HCT116 (cell line): Measurements from ENCODE around the gene CEP72.

Source experiments
- CEBPB ChIP-seq: IDR thresholded peaks from 2 replicates; pipeline ENCODE4 v1.6.1; 2012; ENCODE audit warnings: low read depth
- EZH2 ChIP-seq: fragments of 200-600 bp; sonication (generic); IDR thresholded peaks from 2 replicates; pipeline ENCODE4 v1.6.1; 2017; ENCODE audit warnings: antibody characterized with exemption, mixed run types
- EZH2phosphoT487 ChIP-seq: fragments of 200-600 bp; IDR thresholded peaks from 2 replicates; pipeline ENCODE4 v1.6.1; 2018; ENCODE audit warnings: antibody characterized with exemption, borderline replicate concordance
- JUND ChIP-seq: IDR thresholded peaks from 2 replicates; pipeline ENCODE4 v1.6.1; 2012
- POLR2A ChIP-seq: IDR thresholded peaks from 2 replicates; pipeline ENCODE4 v1.7.0; 2011; ENCODE audit warnings: borderline replicate concordance; ENCODE audit not compliant: insufficient read depth, insufficient read length; ENCODE audit errors: extremely low read depth
- POLR2AphosphoS5 ChIP-seq: IDR thresholded peaks from 2 replicates; pipeline ENCODE4 v1.6.1; 2011; ENCODE audit warnings: mild to moderate bottlenecking, low read depth, low read length, moderate library complexity
- SIN3A ChIP-seq: IDR thresholded peaks from 2 replicates; pipeline ENCODE4 v1.6.1; 2012; ENCODE audit warnings: low read depth
- SP1 ChIP-seq: IDR thresholded peaks from 2 replicates; pipeline ENCODE4 v1.6.1; 2012; ENCODE audit warnings: low read depth
- SRF ChIP-seq: IDR thresholded peaks from 2 replicates; pipeline ENCODE4 v1.6.1; 2012; ENCODE audit warnings: low read depth
- YY1 ChIP-seq: IDR thresholded peaks from 2 replicates; pipeline ENCODE4 v1.6.1; 2011; ENCODE audit warnings: low read length, low read depth, moderate library complexity, mild to moderate bottlenecking; ENCODE audit not compliant: insufficient replicate concordance; ENCODE audit errors: extremely low read depth
- TF ChIP-seq, protein P1 (sequence below), 3 experiments: fragments of 200-600 bp in 1 of 3; sonication (generic) in 1 of 3; IDR thresholded peaks in 2 of 3; conservative IDR thresholded peaks in 1 of 3; 2 replicates each; pipeline ENCODE4 v1.5.1; 2012 to 2017; ENCODE audit warnings: low read depth in 2 of 3, low read length in 2 of 3, antibody characterized with exemption in 1 of 3, borderline replicate concordance in 1 of 3, control low read depth in 1 of 3, mild to moderate bottlenecking in 1 of 3, mixed read lengths in 1 of 3, mixed run types in 1 of 3, moderate library complexity in 1 of 3; ENCODE audit not compliant: insufficient read depth in 1 of 3
- TF ChIP-seq, protein P2 (sequence below): IDR thresholded peaks from 2 replicates; pipeline ENCODE4 v1.6.1; 2012

DNA sequence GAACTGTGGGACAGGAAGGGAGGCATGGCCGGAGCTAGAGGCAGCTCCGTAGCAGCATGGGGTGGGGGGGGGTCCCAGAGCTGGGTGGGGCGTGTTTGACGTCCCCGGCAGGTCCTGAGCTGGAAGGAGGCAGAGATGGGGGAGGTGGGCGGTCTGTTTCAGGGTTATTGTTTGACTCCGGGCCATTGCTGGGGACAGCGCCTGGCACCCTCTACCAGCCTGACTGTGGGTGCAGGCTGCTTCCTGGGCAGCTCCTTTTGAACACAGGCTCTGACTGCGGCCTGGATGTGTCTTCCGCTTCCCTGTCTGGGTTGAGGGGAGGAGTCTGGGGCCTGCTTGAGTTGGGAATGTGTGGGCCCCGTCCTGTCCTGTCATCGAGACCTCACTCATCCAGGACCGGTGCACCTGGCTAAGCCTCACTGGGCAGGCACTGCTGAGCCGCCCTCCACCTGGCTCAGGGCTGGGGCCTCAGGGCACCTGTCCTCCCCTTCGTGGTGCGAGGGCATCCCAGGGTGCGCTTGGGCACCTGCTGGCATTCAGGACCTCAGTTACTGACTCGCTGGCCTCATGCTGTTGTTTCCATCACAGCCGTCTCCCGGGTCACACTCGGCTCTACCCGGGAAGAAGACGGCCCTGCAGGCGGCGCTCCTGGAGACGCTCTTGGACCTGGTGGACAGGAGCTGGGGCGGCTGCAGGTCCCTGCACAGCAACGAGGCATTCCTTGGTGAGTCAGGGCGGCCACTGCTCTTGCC is 26.5 kb downstream of the CEP72 start:
- TF ChIP-seq, protein P1, sequence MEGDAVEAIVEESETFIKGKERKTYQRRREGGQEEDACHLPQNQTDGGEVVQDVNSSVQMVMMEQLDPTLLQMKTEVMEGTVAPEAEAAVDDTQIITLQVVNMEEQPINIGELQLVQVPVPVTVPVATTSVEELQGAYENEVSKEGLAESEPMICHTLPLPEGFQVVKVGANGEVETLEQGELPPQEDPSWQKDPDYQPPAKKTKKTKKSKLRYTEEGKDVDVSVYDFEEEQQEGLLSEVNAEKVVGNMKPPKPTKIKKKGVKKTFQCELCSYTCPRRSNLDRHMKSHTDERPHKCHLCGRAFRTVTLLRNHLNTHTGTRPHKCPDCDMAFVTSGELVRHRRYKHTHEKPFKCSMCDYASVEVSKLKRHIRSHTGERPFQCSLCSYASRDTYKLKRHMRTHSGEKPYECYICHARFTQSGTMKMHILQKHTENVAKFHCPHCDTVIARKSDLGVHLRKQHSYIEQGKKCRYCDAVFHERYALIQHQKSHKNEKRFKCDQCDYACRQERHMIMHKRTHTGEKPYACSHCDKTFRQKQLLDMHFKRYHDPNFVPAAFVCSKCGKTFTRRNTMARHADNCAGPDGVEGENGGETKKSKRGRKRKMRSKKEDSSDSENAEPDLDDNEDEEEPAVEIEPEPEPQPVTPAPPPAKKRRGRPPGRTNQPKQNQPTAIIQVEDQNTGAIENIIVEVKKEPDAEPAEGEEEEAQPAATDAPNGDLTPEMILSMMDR (IDR thresholded peaks at IDR 0.05 in 2 of 3, conservative IDR thresholded peaks at IDR 0.05 in 1 of 3; ENCODE audit: borderline replicate concordance in 1 of 3, insufficient read depth in 1 of 3, low read depth in 2 of 3, low read length in 2 of 3), result no peak
- TF ChIP-seq YY1 (no peak), SIN3A (no peak), CEBPB (no peak), POLR2AphosphoS5 (no peak), POLR2A (no peak), SP1 (no peak), EZH2phosphoT487 (no peak), SRF (no peak), EZH2 (no peak), JUND (no peak)
- TF ChIP-seq, protein P2, sequence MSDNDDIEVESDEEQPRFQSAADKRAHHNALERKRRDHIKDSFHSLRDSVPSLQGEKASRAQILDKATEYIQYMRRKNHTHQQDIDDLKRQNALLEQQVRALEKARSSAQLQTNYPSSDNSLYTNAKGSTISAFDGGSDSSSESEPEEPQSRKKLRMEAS, result no peak
